Prostate gland (tissue), 2 donors: ENCODE measurements around the gene SLC9A7. TPM values are rescaled to one million over a fixed set of nuclear protein-coding genes. Genes with fewer than 3 reads are reported as not detected.

Source experiments
- DNase-seq: peaks from one replicate; pipeline ENCODE4 v3.0.0-alpha.2; 2019; ENCODE audit warnings: low spot score
- H3K27ac ChIP-seq, 2 donors: fragments of 200-600 bp; sonication (generic); 2 replicates each; pipeline ENCODE4 v1.5.1; 2017 to 2019
- H3K27me3 ChIP-seq: fragments of 200-600 bp; sonication (generic); replicated peaks from 2 replicates; pipeline ENCODE4 v1.5.1; 2019; ENCODE audit not compliant: insufficient read depth
- H3K36me3 ChIP-seq, 2 donors: fragments of 200-600 bp; sonication (generic); 1 replicate in 1 of 2; 2 replicates in 1 of 2; pipeline versions ENCODE4 v1.5.1 to v1.8.1; 2017 to 2019
- H3K4me1 ChIP-seq: fragments of 200-600 bp; sonication (generic); replicated peaks from 2 replicates; pipeline ENCODE4 v1.5.1; 2019
- H3K4me3 ChIP-seq, 2 donors: fragments of 200-600 bp; sonication (generic); 2 replicates each; pipeline ENCODE4 v1.5.1; 2017 to 2019
- H3K9me3 ChIP-seq: fragments of 200-600 bp; sonication (generic); 2 replicates; pipeline ENCODE4 v1.5.1; 2017
- CTCF ChIP-seq, 4 experiments: fragments of 200-600 bp in 2 of 4; fragments of 450-650 bp in 2 of 4; sonication (generic) in 2 of 4; IDR thresholded peaks; 1 replicate in 3 of 4; 2 replicates in 1 of 4; pipeline ENCODE4 v1.5.1; 2016 to 2019; ENCODE audit warnings: antibody characterized with exemption in 4 of 4, mild to moderate bottlenecking in 2 of 4, moderate library complexity in 2 of 4
- POLR2A ChIP-seq: fragments of 450-650 bp; IDR thresholded peaks from one replicate; pipeline ENCODE4 v1.6.1; 2016; ENCODE audit warnings: antibody characterized with exemption, mild to moderate bottlenecking
- POLR2AphosphoS5 ChIP-seq: sonication (generic); formaldehyde crosslinking; IDR thresholded peaks from one replicate; pipeline ENCODE4 v1.6.1; 2017; ENCODE audit warnings: antibody characterized with exemption
- WGBS: methylation state at CpG from one replicate; pipeline ENCODE4 v1.1.5; 2018; 5-methylcytosine and 5-hydroxymethylcytosine counted together
- intact Hi-C: fragments of 100-400 bp; cut with DNase I; formaldehyde crosslinking; loops from one replicate; pipeline ENCODE4 v1.14.2; 2022
- total RNA-seq, 2 donors: library from RNA; depleted of rRNA; stranded (reverse); fragments of >200 nt; gene quantifications; one replicate each; pipeline ENCODE4 v1.1.0, GENCODE V29; 2016

Gene SLC9A7
- total RNA-seq, 2 donors from 2014 or later, result 16.5 to 36.5 TPM

DNA sequence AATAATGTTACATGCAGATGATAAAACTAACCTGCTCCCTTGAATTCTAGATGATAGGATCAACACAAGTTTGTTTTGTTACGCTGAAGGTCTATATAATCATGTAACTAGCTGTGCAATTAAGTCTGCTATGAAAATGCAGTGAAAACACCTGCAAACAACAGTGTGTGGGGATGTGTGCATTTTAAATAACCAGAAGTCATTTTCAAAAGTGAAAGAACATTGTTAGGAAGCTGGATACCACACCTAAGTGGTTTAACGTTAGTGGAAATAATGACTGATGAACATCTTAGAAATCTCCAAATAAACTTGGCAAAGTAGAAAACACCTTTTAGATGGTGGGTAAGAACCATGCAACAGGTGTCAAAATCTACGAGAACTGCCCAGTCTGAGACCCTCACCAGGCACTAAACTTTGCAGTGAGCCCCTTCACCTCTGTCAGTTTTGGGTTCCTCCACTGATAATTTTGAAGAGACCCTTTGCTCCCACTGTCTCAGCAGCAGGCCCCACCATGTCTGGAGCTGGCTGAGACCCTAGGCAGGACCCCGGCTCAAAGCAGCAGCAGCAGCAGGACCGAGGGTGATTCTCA lies 148.8 kb downstream of the SLC9A7 start:
- Histone ChIP-seq H3K27me3 (no peaks in the 10 kb centered on the region), H3K4me1 (no peaks in the 10 kb centered on the region), H3K27ac (no peak overlapping the region), H3K36me3 (no peaks in the 10 kb centered on the region), H3K4me3 (no peak overlapping the region), H3K9me3 (no peaks in the 10 kb centered on the region)
- WGBS, result 77% methylated on average over 3 of the region's 5 CpGs
- no peak for DNase-seq
- intact Hi-C loops, result no loop called here
- TF ChIP-seq POLR2AphosphoS5 (no peak), CTCF (IDR thresholded peaks at IDR 0.05) (no peak), POLR2A (no peak)

GRCh38 chrX:46607916-46608315 lies 151.0 kb downstream of the SLC9A7 start:
- Histone ChIP-seq H3K4me3 (no peak overlapping the region), H3K9me3 (no peaks in the 10 kb centered on the region), H3K4me1 (no peaks in the 10 kb centered on the region), H3K27ac (no peak overlapping the region), H3K36me3 (no peaks in the 10 kb centered on the region), H3K27me3 (no peaks in the 10 kb centered on the region)
- DNase-seq, result no peak
- intact Hi-C loops, result no loop called here
- 80% methylated on average over 11 of the region's 11 CpGs for WGBS
- TF ChIP-seq POLR2AphosphoS5 (no peak), CTCF (IDR thresholded peaks at IDR 0.05) (no peak), POLR2A (no peak)

DNA sequence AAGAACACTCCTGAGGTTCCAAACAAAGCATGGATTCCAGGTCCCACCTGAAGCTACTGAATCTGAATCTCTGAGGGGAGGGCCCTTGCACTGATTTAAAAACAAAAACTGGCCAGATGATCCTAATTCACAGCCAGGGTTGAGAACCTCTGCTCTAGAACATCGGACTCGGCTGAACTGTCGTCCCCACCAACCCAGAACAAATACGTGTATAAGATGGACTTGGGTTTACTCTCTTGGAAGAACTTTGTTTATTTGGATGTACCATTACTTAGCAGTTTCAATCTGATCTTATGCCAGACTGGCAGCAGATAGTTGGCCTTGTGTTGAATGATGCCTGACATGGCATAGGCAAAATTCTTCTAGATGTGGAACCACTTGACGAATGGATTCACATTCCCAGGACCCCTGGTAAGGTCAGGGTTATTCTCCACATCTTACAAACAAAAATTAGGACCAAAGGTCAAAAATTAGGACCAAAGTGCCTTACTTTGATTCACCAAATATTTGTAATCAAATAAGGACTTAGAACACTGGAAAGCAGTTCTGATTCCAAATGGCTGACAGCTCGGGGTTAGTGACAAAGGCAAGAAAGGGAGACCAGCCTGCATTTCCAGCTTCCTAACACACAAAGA lies 156.3 kb downstream of the SLC9A7 start:
- no peaks in the 10 kb centered on the region for H3K9me3 ChIP-seq
- H3K27ac ChIP-seq, result no peak overlapping the region
- 92% methylated on average over 6 of the region's 6 CpGs for WGBS
- no peaks in the 10 kb centered on the region for H3K27me3 ChIP-seq
- no peak for DNase-seq
- intact Hi-C loops, result no loop called here
- no peaks in the 10 kb centered on the region for H3K4me1 ChIP-seq
- TF ChIP-seq POLR2A (no peak), POLR2AphosphoS5 (no peak), CTCF (IDR thresholded peaks at IDR 0.05) (no peak)
- no peak overlapping the region for H3K4me3 ChIP-seq
- no peaks in the 10 kb centered on the region for H3K36me3 ChIP-seq

DNA sequence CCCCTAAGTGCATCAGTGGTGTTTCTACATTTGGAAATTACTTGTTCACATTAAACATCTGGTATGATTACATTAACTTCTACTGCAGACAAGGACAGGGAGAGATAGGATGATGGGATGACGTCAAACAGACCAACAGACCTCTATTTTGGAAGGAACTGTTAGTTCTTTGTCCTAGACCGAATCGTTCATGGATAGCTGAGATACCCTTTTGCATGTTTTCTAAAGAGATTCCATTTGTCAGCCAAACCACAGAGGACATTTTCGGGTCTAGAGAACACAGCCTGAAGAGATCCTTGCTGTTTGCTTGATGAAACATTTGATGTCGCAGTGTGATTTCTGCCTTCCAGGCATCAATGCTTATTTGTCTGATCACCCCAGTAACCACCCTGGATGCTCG lies 157.6 kb downstream of the SLC9A7 start:
- WGBS, result 59% methylated on average over 6 of the region's 6 CpGs
- DNase-seq, result no peak
- Histone ChIP-seq H3K27ac (no peak overlapping the region), H3K4me3 (no peak overlapping the region), H3K27me3 (no peaks in the 10 kb centered on the region), H3K4me1 (no peaks in the 10 kb centered on the region), H3K9me3 (no peaks in the 10 kb centered on the region), H3K36me3 (no peaks in the 10 kb centered on the region)
- TF ChIP-seq POLR2A, result no peak
- no peak for TF ChIP-seq POLR2AphosphoS5
- intact Hi-C loops, result no loop called here

DNA sequence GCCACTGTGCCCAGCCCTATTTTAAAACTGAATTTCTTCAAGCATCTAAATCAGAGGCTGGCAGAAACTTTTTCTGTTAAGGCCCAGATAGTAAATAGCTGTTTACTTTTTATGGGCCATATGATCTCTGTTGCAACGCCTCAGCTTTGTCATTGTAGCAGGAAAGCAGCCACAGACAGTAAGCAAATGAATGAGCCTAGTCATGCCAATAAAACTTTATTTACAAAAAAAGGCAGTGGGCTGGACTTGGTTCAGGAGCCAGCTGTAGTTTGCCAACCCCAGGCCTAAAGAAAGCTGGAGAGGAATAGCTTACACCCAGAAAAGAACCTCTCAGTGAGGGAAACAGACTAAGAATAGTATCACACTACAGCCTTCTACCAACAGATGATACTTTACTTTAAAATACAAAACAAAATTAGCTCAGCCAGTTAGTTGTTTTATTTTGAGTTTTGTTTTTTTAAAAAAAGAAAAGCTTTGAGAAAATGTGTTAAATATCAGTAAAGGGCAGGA lies 159.8 kb downstream of the SLC9A7 start:
- DNase-seq, result no peak
- no peak for TF ChIP-seq CTCF (IDR thresholded peaks at IDR 0.05)
- no peak for TF ChIP-seq POLR2AphosphoS5
- no peak for TF ChIP-seq POLR2A
- intact Hi-C loops, result no loop called here
- 0% methylated on average over 1 of the region's 1 CpG for WGBS
- no peaks in the 10 kb centered on the region for H3K9me3 ChIP-seq
- no peak overlapping the region for H3K4me3 ChIP-seq
- no peaks in the 10 kb centered on the region for H3K27me3 ChIP-seq
- no peaks in the 10 kb centered on the region for H3K4me1 ChIP-seq
- H3K36me3 ChIP-seq, result no peaks in the 10 kb centered on the region
- no peak overlapping the region for H3K27ac ChIP-seq
